Measurements from ENCODE around the gene INTS11.
A peak's percentile ranks its signal among the peaks of the same experiment; 100 is the strongest.

The INTS11 gene

GRCh38 chr1:1284221-1285101 is 40.0 kb downstream of the INTS11 start:
- no peak for DNase-seq

- DNase-seq = no peak
Measured at GRCh38 chr1:1283821-1284220, 40.6 kb downstream of the INTS11 start.

- peak; percentile 9 to 44 for DNase-seq
Measured at GRCh38 chr1:1282998-1283397, 41.5 kb downstream of the INTS11 start.

- DNase-seq = peak in 1 of 2 donors; percentile 32
Measured at GRCh38 chr1:1281533-1282321, 42.7 kb downstream of the INTS11 start.

- DNase-seq = no peak
Measured at GRCh38 chr1:1280782-1281481, 43.5 kb downstream of the INTS11 start.

GRCh38 chr1:1279028-1279427 is 45.4 kb downstream of the INTS11 start:
- no peak for DNase-seq

- no peak for DNase-seq
Measured at GRCh38 chr1:1278620-1279019, 45.8 kb downstream of the INTS11 start.

GRCh38 chr1:1275836-1276235 is 48.6 kb downstream of the INTS11 start:
- no peak for DNase-seq

- no peak for DNase-seq
Measured at GRCh38 chr1:1274931-1275431, 49.5 kb downstream of the INTS11 start.

- DNase-seq = no peak
Measured at GRCh38 chr1:1274299-1274930, 50.0 kb downstream of the INTS11 start.

GRCh38 chr1:1273512-1274298 is 50.8 kb downstream of the INTS11 start, which contains the start of gene UBE2J2:
UBE2J2 (minus strand) TSS chr1:1273854; CDS start chr1:1267992, 5,862 bp downstream.
- peak; percentile 81 to 93 for DNase-seq

GRCh38 chr1:1273209-1273511 is 51.3 kb downstream of the INTS11 start:
- peak; percentile 5 to 43 for DNase-seq

- DNase-seq = no peak
Measured at GRCh38 chr1:1272341-1273208, 51.9 kb downstream of the INTS11 start.

GRCh38 chr1:1270813-1271212 is 53.6 kb downstream of the INTS11 start:
- DNase-seq = no peak

- DNase-seq = no peak
Measured at GRCh38 chr1:1268284-1268682, 56.2 kb downstream of the INTS11 start.

GRCh38 chr1:1267488-1268283 is 56.8 kb downstream of the INTS11 start:
- DNase-seq = no peak

- no peak for DNase-seq
Measured at GRCh38 chr1:1264868-1265272, 59.6 kb downstream of the INTS11 start.

GRCh38 chr1:1264026-1264425 is 60.4 kb downstream of the INTS11 start:
- no peak for DNase-seq

- no peak for DNase-seq
Measured at GRCh38 chr1:1262758-1263157, 61.7 kb downstream of the INTS11 start.

- DNase-seq = no peak
Measured at GRCh38 chr1:1262071-1262470, 62.4 kb downstream of the INTS11 start.

Data from inflammatory macrophage (primary cell).